HEK293 (cell line): ENCODE results near the gene LCNL1.

ENCODE experiments used
- BCL11B ChIP-seq: fragments of 450-650 bp; formaldehyde crosslinking; IDR thresholded peaks from 2 replicates; pipeline ENCODE4 v1.5.1; 2016; ENCODE audit warnings: low read depth, missing biosample characterization, missing genetic modification characterization
- HOXA7 ChIP-seq: sonication (generic); formaldehyde crosslinking; IDR thresholded peaks from 2 replicates; pipeline ENCODE4 v1.8.1; 2022; ENCODE audit warnings: missing genetic modification reagents, borderline replicate concordance
- KLF9 ChIP-seq: fragments of 450-650 bp; formaldehyde crosslinking; IDR thresholded peaks from 2 replicates; pipeline ENCODE4 v1.5.1; 2016; ENCODE audit warnings: missing biosample characterization, missing genetic modification characterization, low read depth
- ZBTB17 ChIP-seq: fragments of 450-650 bp; formaldehyde crosslinking; IDR thresholded peaks from 2 replicates; pipeline ENCODE4 v1.5.1; 2016; ENCODE audit warnings: missing biosample characterization, missing genetic modification characterization
- ZBTB20 ChIP-seq: fragments of 450-650 bp; formaldehyde crosslinking; IDR thresholded peaks from 2 replicates; pipeline ENCODE4 v1.5.1; 2016; ENCODE audit warnings: missing biosample characterization, missing genetic modification characterization
- ZBTB48 ChIP-seq: fragments of 450-650 bp; formaldehyde crosslinking; IDR thresholded peaks from 2 replicates; pipeline ENCODE4 v1.5.1; 2016; ENCODE audit warnings: missing biosample characterization, missing genetic modification characterization
- ZFP37 ChIP-seq: fragments of 450-650 bp; formaldehyde crosslinking; IDR thresholded peaks from 2 replicates; pipeline ENCODE4 v1.5.1; 2016; ENCODE audit warnings: missing biosample characterization, missing genetic modification characterization
- ZNF148 ChIP-seq: fragments of 450-650 bp; formaldehyde crosslinking; IDR thresholded peaks from 2 replicates; pipeline ENCODE4 v1.5.0; 2017; ENCODE audit warnings: missing biosample characterization, missing genetic modification characterization, borderline replicate concordance
- ZNF19 ChIP-seq: fragments of 450-650 bp; formaldehyde crosslinking; IDR thresholded peaks from 2 replicates; pipeline ENCODE4; 2016; ENCODE audit warnings: missing biosample characterization, missing genetic modification characterization, low read depth
- ZNF211 ChIP-seq: fragments of 450-650 bp; formaldehyde crosslinking; IDR thresholded peaks from 2 replicates; pipeline ENCODE4 v1.5.1; 2016; ENCODE audit warnings: low read depth, missing biosample characterization, missing genetic modification characterization
- ZNF223 ChIP-seq: fragments of 450-650 bp; formaldehyde crosslinking; IDR thresholded peaks from 2 replicates; pipeline ENCODE4 v1.5.1; 2016; ENCODE audit warnings: missing biosample characterization, missing genetic modification characterization
- ZNF354C ChIP-seq: fragments of 450-650 bp; formaldehyde crosslinking; IDR thresholded peaks from 2 replicates; pipeline ENCODE4 v1.5.1; 2016; ENCODE audit warnings: missing biosample characterization, missing genetic modification characterization, low read depth, borderline replicate concordance
- ZNF394 ChIP-seq: fragments of 450-650 bp; formaldehyde crosslinking; IDR thresholded peaks from 2 replicates; pipeline ENCODE4 v1.5.1; 2016; ENCODE audit warnings: missing biosample characterization, missing genetic modification characterization, mild to moderate bottlenecking, moderate library complexity, borderline replicate concordance
- ZNF416 ChIP-seq: fragments of 450-650 bp; formaldehyde crosslinking; IDR thresholded peaks from 2 replicates; pipeline ENCODE4 v1.5.1; 2016; ENCODE audit warnings: missing biosample characterization, missing genetic modification characterization
- ZNF521 ChIP-seq: fragments of 450-650 bp; formaldehyde crosslinking; IDR thresholded peaks from 2 replicates; pipeline ENCODE4 v1.5.1; 2017; ENCODE audit warnings: missing biosample characterization, mild to moderate bottlenecking, missing genetic modification characterization
- ZNF529 ChIP-seq: fragments of 450-650 bp; formaldehyde crosslinking; IDR thresholded peaks from 2 replicates; pipeline ENCODE4 v1.5.1; 2017; ENCODE audit warnings: missing genetic modification characterization, missing biosample characterization; ENCODE audit not compliant: insufficient replicate concordance
- ZNF558 ChIP-seq: fragments of 450-650 bp; formaldehyde crosslinking; IDR thresholded peaks from 2 replicates; pipeline ENCODE4 v1.5.1; 2016; ENCODE audit warnings: missing biosample characterization, missing genetic modification characterization
- ZNF561 ChIP-seq: fragments of 450-650 bp; IDR thresholded peaks from 2 replicates; pipeline ENCODE4 v1.5.1; 2018; ENCODE audit warnings: missing biosample characterization, missing genetic modification characterization, borderline replicate concordance
- ZNF776 ChIP-seq: fragments of 450-650 bp; formaldehyde crosslinking; IDR thresholded peaks from 2 replicates; pipeline ENCODE4 v1.5.0; 2017; ENCODE audit warnings: missing biosample characterization, missing genetic modification characterization, borderline replicate concordance
- ZNF837 ChIP-seq: fragments of 450-650 bp; formaldehyde crosslinking; IDR thresholded peaks from 2 replicates; pipeline ENCODE4 v1.5.1; 2016; ENCODE audit warnings: missing biosample characterization, missing genetic modification characterization
- ZSCAN5A ChIP-seq: fragments of 450-650 bp; formaldehyde crosslinking; IDR thresholded peaks from 2 replicates; pipeline ENCODE4 v1.5.1; 2016; ENCODE audit warnings: missing biosample characterization, missing genetic modification characterization
- TF ChIP-seq, protein P1 (sequence below): fragments of 450-650 bp; formaldehyde crosslinking; IDR thresholded peaks from 2 replicates; pipeline ENCODE4 v1.5.1; 2016; ENCODE audit warnings: missing biosample characterization, missing genetic modification characterization
- TF ChIP-seq, protein P2 (sequence below): fragments of 450-650 bp; formaldehyde crosslinking; IDR thresholded peaks from 2 replicates; pipeline ENCODE4 v1.5.1; 2016; ENCODE audit warnings: missing biosample characterization, missing genetic modification characterization, borderline replicate concordance
- TF ChIP-seq, protein P3 (sequence below): fragments of 450-650 bp; formaldehyde crosslinking; conservative IDR thresholded peaks from 2 replicates; pipeline ENCODE4 v1.5.1; 2016; ENCODE audit warnings: low read depth, missing biosample characterization, missing genetic modification characterization

LCNL1 gene

GRCh38 chr9:136944519-136945332, 38.1 kb upstream of the LCNL1 start, which contains the start of the genes C8G and FBXW5 (continued):
- TF ChIP-seq ZNF394 (tag by site-specific recombination) (no peak; the same call in 1 of the 2 replicates), ZNF223 (tag by site-specific recombination) (no peak), ZNF837 (tag by site-specific recombination) (no peak), ZNF354C (tag by site-specific recombination) (no peak), ZNF416 (tag by site-specific recombination) (no peak), ZBTB20 (tag by site-specific recombination) (peak; percentile 47; the same call in 1 of the 2 replicates), ZNF211 (tag by site-specific recombination) (no peak), ZNF558 (tag by site-specific recombination) (no peak), ZBTB48 (tag by site-specific recombination) (no peak), ZNF148 (tag by site-specific recombination) (no peak; the same call in 1 of the 2 replicates), ZNF561 (tag by site-specific recombination) (0 out of 2 replicates have a peak, but pooled peaks have one; percentile 68), ZBTB17 (tag by site-specific recombination) (peak; percentile 83), ZNF19 (tag by site-specific recombination) (no peak), ZNF529 (tag by site-specific recombination) (no peak), ZNF521 (tag by site-specific recombination) (no peak), ZSCAN5A (tag by site-specific recombination) (no peak), KLF9 (tag by site-specific recombination) (peak; percentile 93), HOXA7 (CRISPR knock-in tag) (no peak), BCL11B (tag by site-specific recombination) (0 out of 2 replicates have a peak, but pooled peaks have one; percentile 47), ZNF776 (no peak), ZFP37 (no peak)
- TF ChIP-seq, protein P1, sequence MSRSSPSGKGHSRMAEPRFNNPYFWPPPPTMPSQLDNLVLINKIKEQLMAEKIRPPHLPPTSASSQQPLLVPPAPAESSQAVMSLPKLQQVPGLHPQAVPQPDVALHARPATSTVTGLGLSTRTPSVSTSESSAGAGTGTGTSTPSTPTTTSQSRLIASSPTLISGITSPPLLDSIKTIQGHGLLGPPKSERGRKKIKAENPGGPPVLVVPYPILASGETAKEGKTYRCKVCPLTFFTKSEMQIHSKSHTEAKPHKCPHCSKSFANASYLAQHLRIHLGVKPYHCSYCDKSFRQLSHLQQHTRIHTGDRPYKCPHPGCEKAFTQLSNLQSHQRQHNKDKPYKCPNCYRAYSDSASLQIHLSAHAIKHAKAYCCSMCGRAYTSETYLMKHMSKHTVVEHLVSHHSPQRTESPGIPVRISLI (tag by site-specific recombination) = no peak
- TF ChIP-seq, protein P2, sequence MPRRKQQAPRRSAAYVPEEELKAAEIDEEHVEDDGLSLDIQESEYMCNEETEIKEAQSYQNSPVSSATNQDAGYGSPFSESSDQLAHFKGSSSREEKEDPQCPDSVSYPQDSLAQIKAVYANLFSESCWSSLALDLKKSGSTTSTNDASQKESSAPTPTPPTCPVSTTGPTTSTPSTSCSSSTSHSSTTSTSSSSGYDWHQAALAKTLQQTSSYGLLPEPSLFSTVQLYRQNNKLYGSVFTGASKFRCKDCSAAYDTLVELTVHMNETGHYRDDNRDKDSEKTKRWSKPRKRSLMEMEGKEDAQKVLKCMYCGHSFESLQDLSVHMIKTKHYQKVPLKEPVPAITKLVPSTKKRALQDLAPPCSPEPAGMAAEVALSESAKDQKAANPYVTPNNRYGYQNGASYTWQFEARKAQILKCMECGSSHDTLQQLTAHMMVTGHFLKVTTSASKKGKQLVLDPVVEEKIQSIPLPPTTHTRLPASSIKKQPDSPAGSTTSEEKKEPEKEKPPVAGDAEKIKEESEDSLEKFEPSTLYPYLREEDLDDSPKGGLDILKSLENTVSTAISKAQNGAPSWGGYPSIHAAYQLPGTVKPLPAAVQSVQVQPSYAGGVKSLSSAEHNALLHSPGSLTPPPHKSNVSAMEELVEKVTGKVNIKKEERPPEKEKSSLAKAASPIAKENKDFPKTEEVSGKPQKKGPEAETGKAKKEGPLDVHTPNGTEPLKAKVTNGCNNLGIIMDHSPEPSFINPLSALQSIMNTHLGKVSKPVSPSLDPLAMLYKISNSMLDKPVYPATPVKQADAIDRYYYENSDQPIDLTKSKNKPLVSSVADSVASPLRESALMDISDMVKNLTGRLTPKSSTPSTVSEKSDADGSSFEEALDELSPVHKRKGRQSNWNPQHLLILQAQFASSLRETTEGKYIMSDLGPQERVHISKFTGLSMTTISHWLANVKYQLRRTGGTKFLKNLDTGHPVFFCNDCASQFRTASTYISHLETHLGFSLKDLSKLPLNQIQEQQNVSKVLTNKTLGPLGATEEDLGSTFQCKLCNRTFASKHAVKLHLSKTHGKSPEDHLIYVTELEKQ (tag by site-specific recombination) = no peak
- TF ChIP-seq, protein P3, sequence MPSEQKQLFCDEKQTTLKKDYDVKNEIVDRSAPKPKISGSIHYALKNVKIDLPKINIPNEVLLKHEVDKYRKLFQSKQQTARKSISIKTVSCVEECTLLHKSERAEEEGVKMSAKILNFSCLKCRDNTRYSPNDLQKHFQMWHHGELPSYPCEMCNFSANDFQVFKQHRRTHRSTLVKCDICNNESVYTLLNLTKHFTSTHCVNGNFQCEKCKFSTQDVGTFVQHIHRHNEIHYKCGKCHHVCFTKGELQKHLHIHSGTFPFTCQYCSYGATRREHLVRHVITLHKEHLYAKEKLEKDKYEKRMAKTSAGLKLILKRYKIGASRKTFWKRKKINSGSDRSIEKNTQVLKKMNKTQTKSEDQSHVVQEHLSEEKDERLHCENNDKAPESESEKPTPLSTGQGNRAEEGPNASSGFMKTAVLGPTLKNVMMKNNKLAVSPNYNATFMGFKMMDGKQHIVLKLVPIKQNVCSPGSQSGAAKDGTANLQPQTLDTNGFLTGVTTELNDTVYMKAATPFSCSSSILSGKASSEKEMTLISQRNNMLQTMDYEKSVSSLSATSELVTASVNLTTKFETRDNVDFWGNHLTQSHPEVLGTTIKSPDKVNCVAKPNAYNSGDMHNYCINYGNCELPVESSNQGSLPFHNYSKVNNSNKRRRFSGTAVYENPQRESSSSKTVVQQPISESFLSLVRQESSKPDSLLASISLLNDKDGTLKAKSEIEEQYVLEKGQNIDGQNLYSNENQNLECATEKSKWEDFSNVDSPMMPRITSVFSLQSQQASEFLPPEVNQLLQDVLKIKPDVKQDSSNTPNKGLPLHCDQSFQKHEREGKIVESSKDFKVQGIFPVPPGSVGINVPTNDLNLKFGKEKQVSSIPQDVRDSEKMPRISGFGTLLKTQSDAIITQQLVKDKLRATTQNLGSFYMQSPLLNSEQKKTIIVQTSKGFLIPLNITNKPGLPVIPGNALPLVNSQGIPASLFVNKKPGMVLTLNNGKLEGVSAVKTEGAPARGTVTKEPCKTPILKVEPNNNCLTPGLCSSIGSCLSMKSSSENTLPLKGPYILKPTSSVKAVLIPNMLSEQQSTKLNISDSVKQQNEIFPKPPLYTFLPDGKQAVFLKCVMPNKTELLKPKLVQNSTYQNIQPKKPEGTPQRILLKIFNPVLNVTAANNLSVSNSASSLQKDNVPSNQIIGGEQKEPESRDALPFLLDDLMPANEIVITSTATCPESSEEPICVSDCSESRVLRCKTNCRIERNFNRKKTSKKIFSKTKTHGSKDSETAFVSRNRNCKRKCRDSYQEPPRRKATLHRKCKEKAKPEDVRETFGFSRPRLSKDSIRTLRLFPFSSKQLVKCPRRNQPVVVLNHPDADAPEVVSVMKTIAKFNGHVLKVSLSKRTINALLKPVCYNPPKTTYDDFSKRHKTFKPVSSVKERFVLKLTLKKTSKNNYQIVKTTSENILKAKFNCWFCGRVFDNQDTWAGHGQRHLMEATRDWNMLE (tag by site-specific recombination) = no peak
